GM21367 (cell line): ENCODE measurements around the gene MBNL2.
"Not testable (repeated sequence)": the region's sequence is repeated elsewhere in the genome, so short reads cannot be mapped to it uniquely, and the experiment has no call there.

ENCODE experiments used
- ATAC-seq: cut with Tn5 transposase; IDR thresholded peaks from one replicate; pipeline ENCODE4 v1.9.1; 2021; ENCODE audit not compliant: unreplicated experiment

Gene MBNL2

DNA sequence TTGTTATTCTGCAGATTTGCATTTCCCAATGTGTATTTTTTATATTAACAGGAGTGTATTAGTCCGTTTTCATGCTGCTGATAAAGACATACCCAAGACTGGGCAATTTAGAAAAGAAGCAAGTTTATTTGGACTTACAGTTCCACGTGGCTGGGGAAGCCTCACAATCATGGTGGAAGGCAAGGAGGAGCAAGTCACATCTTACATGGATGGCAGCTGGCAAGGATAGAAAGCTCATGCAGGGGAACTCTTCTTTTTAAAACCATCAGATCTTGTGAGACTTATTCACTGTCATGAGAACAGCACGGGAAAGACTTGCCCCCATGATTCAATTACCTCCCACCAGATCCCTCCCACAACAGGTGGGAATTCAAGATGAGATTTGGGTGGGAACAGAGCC, 14.9 kb upstream of the MBNL2 start:
- ATAC-seq: not testable (repeated sequence)

DNA sequence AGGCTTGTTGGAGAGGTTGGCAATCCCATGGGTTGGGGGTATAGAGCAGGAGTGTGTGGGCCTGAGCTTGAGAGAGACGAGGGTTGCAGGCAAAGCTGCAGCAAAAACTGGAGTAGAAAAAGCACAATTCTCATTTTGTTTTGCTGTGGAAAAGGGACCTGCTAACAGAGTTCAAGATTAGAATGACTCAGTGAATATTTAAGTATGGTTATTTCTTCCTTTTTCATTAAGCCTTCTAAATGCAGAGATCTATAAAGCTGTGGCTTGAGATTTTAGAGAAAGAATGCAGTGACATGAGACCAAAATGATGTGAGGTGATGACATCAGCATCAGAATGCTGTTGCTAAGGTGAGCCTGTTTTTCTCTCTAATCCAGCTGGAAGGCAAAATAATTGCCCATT, 10.8 kb upstream of the MBNL2 start:
- ATAC-seq: no peak

DNA sequence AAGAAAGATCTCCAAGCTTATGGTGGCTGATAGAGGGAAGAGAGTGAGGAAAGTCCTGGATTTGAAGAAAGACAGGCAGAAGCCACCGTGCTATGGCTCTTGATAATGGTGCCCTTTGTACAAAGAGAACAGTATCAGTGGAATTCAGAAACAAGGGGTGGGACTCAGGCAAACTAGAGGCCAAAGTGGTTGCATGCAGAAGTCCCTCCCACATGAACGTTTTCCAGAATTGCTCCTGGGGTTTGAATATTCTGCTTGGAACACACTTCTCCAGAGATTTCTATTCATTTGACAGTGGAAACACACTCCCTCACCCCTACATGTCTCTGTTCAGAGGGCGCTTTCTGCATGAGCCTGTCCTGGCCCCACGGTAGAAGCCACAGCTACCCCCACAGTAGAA, 10.1 kb upstream of the MBNL2 start:
- ATAC-seq: no peak

- ATAC-seq: peak; percentile 56
These were observed 9.5 kb upstream of the MBNL2 start for GRCh38 chr13:97212601-97213040.

- no peak for ATAC-seq
These were observed 7.2 kb upstream of the MBNL2 start for GRCh38 chr13:97214921-97215320.

- no peak for ATAC-seq
These were observed 6.8 kb upstream of the MBNL2 start for GRCh38 chr13:97215325-97215724.

DNA sequence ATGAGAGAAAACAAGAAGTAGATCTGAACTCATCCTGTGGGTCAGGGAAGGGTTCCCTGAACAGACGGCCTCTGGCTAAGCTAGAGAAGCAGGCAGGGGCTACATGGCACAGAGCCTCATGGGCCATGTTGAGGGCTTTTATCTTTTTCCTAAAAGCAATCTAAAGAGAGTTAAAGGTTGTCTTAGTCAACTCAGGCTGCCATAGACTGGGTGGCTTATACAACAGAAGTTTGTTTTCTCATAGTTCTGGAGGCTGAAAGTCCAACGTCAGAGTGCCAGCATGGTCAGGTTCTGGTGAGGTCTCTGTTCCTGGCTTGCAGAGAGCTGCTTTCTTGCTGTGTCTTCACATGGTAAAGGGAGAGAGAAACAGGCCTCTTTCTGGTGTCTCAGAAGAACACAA, 2.9 kb upstream of the MBNL2 start:
- no peak for ATAC-seq

- no peak for ATAC-seq
These were observed 1.8 kb upstream of the MBNL2 start for GRCh38 chr13:97220151-97220900.

DNA sequence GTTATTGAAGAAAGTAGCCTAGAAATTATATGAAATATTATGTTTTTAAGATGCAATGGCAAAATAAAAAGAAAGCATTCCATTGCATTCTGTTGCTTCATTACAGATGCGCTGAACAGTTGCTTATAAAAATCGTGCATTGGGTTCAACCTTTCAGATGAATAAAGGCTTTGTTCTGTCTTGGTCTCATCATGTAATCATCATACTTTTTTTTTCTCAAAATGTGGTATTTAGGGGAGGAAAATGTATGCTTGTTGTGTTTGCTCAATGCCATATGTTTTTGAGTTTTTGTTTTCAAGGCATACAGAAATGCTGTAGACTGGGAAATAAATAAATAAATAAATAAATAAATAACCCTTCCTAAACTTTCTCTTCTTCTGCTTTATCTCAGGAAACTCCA, 1.1 kb upstream of the MBNL2 start:
- no peak for ATAC-seq

- ATAC-seq: no peak
These were observed 667 bp upstream of the MBNL2 start for GRCh38 chr13:97221466-97221865.

- no peak for ATAC-seq
These were observed 1.0 kb downstream of the MBNL2 start for GRCh38 chr13:97223037-97223710.

DNA sequence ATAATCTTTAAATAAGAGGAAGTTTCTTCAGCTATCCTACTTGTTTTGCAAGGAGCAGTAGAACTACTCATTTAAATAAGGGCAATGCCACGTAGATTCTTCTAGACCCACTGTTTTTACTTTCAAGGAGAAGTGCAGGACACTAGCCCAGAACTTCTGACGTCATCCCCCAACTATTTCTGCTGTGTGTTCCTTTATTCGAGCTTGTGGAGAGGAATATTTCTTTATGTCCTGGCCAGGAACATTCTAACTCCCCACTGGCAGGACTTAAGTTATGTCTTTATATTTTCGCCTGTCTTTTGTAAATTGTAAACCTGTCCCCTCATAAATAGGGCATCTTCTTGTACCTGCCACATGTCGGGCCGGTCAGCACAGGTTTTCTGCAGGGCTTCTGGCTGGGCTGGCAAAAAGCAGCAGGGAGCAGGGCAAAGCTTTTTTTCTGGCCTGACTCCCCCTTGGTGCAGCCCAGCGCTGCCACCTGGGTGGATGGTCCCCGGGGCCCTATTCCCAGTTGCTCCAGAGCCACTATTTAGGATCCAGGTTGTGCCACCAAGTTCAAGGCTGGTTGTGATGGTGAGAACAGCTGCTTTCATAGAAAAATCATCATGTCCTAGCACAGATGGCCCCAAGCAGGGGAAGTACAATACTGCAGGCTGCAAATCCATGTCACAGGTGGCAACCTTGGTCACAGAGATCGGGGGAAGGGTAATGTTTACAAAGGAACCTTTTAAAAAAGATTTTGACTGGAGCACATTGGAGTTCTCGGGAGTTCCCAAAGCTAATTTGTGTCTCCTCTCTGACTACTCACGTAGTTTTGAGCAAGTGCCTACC, 1.8 kb downstream of the MBNL2 start:
- no peak for ATAC-seq

DNA sequence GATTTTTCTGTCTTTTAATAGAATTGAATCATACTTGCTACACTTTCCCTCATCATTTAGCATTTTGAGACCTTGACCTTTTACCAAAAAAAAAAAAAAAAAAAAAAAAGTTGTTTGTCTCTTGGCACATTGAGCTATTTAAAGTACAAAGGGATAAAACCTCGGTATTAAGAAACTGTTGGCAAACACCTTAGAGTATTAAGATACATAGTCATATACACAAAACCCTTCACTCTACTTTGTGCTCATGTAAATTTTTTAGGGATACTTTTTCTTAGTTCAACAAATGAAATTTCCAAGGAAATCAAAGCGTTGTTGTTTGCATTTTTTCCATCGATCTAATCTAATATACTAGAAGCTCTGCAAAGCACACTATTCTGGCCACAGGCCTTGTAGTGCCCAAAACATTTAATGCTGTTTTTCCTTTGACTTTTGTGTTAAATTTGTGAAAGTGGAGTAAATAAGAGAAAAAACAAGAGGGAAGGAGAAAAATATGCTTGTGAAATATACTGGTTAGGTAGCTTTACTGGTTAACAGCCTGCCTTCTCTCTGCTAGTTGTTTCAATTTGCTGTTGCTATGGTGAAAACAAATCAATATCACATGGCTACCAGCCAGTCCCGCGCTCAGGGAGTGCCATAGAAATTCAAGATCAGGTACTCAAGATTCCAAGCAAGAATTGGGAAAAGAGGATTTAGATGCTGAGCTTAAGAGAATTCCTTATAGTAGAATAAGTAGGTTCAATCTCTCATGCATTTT, 2.6 kb downstream of the MBNL2 start:
- no peak for ATAC-seq

- ATAC-seq: no peak
These were observed 3.4 kb downstream of the MBNL2 start for GRCh38 chr13:97225533-97225932.

DNA sequence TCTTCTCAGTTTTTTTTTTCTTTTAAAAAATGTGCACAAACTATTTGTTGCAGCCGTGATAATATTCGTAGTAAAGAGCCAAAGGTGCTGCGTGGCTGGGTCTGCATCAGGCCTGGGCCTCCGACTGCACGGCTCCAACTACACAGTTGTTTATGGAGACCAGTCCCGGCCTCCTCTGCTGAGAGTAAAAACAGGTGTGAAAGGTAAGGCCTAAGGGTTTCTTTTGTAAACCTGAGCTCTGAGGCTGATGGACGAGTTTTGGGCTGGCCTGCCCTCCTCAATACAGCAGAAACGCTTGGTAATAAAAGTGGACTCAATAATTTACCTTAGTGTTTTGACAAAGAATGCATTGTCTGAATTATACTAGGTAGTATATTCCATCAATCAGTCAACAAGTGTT, 3.9 kb downstream of the MBNL2 start:
- no peak for ATAC-seq

- peak; percentile 49 for ATAC-seq
These were observed 4.9 kb downstream of the MBNL2 start for GRCh38 chr13:97226788-97227627.

- ATAC-seq: no peak
These were observed 6.9 kb downstream of the MBNL2 start for GRCh38 chr13:97228850-97229521.

DNA sequence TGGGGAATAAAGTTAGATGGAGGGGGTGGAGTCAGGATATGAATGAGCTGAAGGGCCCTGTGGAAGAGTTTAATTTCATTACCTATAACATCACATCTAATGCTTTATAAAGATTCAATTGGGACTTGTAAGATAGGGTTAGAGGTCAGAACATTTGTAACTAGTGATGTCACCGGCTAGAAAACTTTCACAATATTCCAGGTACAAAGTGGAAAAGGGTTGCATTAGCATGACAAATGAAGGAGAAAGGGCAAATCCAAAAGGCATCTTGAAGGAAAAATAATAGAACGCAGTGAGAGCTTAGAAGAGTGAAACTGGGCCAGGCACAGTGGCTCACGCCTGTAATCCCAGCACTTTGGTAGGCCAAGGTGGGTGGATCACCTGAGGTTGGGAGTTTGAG, 7.6 kb downstream of the MBNL2 start:
- ATAC-seq: no peak

DNA sequence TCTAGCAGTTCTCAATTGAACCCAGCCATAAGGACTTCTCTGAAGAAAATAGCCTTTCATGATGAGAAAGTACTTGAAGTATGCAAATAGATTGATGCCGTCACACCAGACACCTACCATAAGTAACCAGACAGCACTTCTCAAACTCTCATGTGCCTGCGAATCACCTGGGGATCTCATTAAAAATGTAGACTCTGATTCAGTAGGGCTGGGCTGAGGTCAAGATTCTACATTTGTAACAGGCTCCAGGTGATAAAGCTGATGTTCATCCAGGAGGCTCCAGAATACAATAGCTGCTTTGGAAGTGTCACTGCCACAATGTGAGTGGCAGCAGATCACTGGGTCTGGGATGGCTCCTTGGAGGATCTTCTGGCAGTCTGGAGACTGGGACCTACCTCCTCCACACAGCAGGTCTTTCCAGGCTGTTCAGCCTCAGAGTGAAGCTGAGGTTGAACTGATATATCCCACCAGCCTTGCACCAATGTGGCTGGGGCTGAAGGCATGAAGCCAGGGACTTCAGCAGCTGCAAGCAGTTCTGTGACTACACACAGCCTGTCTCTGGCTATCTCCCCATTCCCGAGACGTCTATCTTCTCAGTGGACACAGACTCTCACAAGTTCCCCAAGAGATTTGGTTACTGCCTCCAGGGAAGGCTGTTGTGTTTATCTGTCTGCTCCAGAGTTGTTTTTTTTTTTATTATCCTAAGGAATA, 9.1 kb downstream of the MBNL2 start:
- no peak for ATAC-seq
